NK-92 (cell line): ENCODE results near the gene NPB.
A peak's percentile ranks its signal among the peaks of the same experiment; 100 is the strongest.

Experiments used
- DNase-seq: peaks from one replicate; lab custom pipeline; 2025; ENCODE audit not compliant: unreplicated experiment; lab: John Stamatoyannopoulos, UW

The NPB gene

DNA sequence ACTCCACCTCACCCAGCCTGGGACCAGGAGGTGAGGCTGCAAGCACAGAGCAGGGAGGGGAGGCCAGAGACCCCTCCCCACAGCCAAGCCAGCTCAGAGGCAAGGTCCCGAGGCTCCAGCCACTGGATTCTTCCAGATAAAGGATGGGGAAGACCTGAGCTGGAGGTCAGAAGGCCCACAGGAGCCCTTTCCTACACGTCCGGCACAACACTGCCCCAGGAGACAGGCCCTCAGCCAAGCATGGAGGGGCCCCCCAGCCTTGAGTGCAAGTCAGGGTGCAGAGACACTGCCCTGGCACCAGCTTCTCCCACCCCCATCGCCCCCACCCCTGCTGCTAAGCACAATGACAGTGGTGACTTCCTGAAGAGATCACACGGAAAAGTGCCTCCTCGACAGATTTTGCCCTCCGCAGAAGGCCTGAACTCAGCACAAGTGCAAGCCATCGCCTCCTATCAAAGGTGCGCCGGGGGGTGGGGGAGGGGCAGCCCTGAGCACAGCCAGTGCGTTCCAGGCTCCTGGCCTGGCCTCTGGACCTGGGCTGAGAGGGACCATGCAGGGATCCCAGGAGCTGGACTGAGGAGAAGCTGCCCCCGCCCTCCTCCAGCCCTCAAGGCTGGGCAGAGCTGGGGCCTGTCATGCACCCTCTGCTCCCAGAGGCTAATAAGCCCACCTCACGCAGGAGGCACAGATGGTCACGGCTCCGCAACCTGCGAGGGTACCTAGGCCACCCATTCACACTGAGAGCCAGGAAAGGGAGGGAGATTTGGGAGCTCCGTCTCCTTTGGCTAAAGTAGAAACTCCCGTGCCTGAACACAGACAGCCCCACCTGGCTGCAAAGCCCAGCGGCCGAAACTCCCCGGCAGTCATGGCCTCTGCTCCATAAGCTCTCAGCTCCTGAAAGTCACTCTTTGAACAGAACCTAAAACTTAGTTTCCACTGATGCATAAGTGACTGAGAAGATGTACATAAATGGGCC is 22.8 kb downstream of the NPB start:
- no peak for DNase-seq

DNA sequence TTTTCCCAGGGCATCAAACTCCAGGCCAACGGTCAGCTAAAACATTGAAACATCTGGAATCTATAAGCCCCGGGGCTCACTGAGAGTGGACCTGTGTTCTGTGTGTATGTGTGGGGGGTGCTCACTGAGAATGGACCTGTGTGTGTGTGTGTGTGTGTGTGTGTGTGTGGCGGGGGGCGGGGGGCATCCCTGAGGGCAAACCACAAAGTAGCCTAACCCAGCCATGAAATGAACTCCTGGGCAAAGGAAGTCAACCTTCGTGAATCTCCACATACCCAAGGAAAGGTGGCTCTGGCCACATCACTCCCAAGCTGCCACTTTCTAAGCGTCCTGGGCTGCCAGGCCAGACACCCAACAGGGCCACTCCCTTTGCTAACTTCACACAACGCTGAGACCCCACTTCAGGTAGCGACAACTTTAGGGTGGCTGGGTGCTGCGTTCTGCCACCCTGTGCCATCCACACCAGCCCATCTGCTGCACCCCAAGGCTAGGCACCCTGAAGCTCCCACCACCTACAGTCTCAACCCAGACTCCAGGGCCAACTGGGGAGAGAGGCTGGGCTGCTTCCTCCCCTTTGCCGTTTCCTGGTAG is 23.9 kb downstream of the NPB start:
- DNase-seq, result no peak

GRCh38 chr17:81926451-81927151 is 24.6 kb downstream of the NPB start:
- DNase-seq, result no peak

DNA sequence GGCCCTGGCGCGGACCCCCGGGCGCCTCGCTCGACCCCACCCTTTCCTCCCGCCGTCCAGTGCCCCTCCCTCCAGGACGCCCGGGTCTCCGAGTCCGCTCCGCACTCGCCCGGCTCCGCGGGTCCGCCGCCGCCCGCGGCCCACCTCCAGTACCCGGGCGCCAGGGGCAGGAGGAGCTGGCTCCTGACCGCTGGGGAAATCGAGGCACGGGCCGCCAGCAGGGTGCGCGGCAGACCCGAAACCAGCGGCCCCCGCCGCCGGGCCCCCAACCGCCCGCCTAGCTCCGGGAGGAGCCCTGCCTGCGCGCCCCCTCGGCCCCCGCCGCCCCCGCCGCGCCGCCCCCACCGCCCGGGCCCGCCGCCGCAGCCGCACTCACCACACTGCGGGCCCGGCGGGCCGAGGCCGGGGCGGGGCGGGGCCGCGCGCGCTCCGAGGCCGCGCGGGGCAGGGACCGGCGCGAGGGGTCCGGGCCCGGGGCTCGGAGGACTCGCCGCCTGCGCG is 25.2 kb downstream of the NPB start:
- DNase-seq, result no peak

GRCh38 chr17:81927653-81928543 is 25.9 kb downstream of the NPB start, which contains the start of gene MAFG:
Gene MAFG (minus strand): TSS chr17:81927735. CDS start chr17:81923185, 4,550 bp downstream.
- peak; percentile 26 for DNase-seq

DNA sequence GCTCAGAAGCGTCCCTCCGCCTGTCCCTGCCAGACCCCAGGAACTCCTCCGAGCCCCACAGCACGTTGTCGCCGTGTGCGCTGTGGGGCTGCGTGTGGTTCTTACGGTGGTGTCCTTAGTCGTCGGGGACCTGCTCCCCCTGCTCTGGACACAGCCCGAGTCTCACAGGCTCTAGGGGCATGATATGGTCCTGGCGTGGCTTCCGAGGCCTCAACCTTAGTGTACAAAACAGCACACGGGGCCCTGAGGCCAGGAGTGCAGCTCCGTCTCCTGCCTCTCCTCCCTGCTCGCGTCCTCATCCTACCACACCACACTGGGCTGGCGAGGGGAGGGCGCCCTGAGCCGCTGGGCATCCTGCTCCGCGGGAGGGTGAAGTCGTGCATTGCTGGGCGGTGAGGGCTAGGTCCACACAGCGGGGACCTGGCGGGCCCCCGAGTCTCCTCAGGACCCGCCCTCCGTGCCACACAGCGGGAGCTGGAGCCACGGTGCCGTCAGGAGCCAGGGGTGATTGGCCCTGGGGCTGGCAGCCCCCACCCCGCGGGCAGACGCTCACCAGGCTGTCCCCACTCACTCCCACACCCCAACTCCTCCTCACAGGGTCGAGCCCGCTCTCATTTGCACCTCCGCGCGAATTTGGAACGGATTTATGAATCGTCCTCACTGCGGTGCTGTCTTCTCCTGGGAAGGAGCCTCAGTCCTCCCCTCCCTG is 26.7 kb downstream of the NPB start:
- DNase-seq, result no peak

GRCh38 chr17:81929253-81930141 is 27.5 kb downstream of the NPB start:
- no peak for DNase-seq

DNA sequence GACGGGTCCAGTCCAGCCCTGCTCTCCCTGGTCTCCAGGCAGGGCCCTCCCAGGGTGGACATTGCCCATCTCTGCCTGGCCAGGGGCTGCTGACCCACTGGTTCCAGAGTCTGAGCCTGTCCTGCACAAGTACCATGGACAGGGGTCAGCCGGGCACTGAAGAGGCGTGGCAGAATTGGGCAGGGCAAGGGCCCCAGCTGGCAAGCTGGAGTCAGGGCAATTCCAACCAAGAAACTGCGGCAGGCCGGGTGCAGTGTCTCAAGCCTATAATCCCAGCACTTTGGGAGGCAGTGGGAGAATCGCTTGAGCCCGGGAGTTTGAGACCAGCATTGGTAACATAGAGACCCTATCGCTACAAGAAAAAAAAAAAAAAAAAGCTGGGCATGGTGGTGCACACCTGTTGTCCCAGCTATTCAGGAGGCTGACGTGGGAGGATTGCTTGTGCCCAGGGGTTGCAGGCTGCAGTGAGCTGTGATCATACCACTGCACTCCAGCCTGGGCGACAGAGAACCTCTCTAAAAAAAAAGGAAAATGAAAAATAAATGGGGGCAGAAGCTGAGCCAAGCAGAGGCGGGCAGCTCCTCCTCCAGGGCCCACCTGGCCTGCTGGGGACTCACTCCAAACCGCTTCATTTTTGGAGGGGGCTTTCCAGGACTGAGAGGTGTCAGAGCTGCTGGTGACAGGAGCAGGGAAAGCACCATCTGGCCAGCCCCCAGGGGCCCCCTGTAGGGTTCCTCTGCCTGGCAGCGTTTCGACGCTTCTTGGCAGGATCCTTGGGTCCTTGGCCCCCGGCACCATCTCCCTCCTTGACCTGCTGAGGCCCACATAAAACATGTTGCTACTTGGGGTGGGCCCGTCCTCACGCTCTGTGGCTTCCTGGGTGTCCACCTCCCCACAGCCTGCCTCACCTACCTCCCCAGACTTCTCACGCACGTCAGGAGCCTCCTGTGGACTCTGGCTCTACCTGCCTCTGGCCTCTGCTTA is 28.4 kb downstream of the NPB start:
- no peak for DNase-seq

GRCh38 chr17:81931189-81931556 is 29.1 kb downstream of the NPB start:
- DNase-seq, result no peak

GRCh38 chr17:81931557-81932332 is 29.7 kb downstream of the NPB start:
- DNase-seq, result no peak

- DNase-seq, result no peak
Observed at GRCh38 chr17:81932333-81932983, 30.4 kb downstream of the NPB start.

- DNase-seq, result no peak
Observed at GRCh38 chr17:81933178-81933699, 31.2 kb downstream of the NPB start.

- no peak for DNase-seq
Observed at GRCh38 chr17:81934098-81934757, 32.2 kb downstream of the NPB start.

DNA sequence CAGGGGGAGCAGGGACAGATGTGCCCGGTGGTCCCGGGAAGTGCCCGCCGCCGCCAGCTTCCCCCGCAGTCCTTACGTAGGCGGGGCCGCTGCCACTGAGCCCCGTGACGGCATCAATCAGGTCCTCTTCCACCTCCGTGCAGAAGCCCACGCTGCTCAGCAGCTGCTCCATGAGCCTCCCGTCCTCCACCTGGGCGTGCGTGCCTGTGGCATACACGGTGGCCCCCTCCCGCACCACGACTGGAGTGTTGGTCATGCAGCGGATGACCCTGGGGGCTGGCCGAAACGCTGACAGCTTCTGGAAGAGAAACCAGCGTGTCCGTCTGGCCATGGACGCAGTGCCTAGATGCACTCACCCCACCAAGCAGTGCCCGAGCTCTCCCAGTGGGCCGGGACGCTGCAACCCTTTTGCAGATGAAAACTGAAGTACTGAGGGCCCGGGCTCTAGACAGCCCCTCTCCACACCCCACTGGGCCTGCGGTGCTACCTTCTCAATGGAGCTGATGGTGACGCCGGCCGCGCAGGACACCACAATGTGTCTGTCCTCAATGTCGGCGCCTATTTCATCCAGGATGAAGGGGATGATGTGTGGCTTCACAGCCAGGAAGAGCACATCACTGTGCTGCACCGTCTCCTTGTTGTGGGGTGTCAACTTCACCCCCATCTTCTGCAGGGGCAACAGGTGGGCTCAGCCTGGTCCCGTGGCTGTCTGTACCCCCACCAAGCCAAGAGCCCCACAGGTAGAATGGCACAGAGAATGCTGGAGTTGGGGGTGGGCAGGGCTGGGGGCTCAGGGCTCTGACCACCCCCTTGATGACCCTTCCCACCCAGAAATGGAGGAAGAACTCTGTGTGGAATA is 33.0 kb downstream of the NPB start:
- no peak for DNase-seq

DNA sequence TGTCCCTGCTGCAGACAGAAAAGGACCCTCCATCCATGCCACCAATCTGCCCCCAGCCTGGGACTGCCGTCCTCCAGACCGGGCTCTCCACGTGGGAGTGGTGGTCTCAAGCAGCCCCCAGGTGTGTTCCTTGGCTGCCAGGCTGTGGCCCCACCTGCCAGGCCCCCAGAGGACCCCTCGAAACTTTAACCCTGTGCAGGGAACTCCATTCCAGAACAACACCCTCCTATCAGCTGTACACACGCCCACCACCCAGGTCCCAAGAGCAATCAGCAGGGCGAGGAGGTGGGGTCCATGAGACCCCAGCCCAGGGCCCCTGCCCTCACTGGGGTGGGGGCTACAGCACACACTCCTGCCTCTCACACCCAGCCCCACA is 33.7 kb downstream of the NPB start:
- DNase-seq, result no peak
